PC-9 (cell line): ENCODE measurements around the gene PTPRT.

Experiments
- EZH2 ChIP-seq: fragments of 200-600 bp; sonication (generic); IDR thresholded peaks from 2 replicates; pipeline ENCODE4 v1.8.0; 2017; ENCODE audit warnings: antibody characterized with exemption, low read depth
- TF ChIP-seq, protein P1 (sequence below): fragments of 200-600 bp; sonication (generic); conservative IDR thresholded peaks from 2 replicates; pipeline ENCODE4 v1.6.1; 2017; ENCODE audit warnings: mixed run types, antibody characterized with exemption, mild to moderate bottlenecking, moderate library complexity

DNA sequence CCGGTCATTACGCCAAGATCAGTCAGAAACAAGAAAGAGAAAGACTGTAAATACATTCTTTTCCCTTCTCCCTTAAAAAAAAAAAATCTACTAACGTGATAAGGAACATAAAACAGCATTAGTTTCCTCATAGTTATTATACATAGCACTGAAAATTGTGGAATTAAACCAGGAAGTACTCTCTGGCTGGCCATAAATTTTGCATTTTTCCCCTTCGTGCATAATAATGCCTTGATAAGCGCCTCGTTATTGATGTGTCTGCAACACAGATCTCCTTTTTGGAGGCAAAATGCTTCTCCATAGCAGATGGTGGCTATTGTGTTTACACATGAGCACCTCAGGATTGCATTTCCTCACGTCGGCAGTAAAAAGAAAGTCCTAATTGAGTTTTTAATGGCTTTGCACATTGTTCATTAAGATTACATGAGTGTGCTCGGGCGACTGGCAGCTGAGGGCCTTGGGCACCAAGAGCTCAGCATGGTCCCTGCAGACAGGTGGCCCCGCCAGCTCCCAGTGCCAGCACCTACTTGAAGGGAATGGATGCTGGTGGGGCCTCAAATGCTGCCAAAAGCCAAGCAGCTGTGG is 394.5 kb downstream of the PTPRT start:
- TF ChIP-seq, protein P1, sequence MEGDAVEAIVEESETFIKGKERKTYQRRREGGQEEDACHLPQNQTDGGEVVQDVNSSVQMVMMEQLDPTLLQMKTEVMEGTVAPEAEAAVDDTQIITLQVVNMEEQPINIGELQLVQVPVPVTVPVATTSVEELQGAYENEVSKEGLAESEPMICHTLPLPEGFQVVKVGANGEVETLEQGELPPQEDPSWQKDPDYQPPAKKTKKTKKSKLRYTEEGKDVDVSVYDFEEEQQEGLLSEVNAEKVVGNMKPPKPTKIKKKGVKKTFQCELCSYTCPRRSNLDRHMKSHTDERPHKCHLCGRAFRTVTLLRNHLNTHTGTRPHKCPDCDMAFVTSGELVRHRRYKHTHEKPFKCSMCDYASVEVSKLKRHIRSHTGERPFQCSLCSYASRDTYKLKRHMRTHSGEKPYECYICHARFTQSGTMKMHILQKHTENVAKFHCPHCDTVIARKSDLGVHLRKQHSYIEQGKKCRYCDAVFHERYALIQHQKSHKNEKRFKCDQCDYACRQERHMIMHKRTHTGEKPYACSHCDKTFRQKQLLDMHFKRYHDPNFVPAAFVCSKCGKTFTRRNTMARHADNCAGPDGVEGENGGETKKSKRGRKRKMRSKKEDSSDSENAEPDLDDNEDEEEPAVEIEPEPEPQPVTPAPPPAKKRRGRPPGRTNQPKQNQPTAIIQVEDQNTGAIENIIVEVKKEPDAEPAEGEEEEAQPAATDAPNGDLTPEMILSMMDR: no peak
- no peak for TF ChIP-seq EZH2
